HL-60 (cell line): ENCODE data around the gene TLE2.

ENCODE experiments used
- TF ChIP-seq, protein P1 (sequence below): IDR thresholded peaks from one replicate; pipeline ENCODE4 v1.5.1; 2011; ENCODE audit warnings: low read length, control low read depth, inconsistent platforms; ENCODE audit not compliant: insufficient read depth
- TF ChIP-seq, protein P2 (sequence below): IDR thresholded peaks from 2 replicates; pipeline ENCODE4 v1.6.1; 2012; ENCODE audit warnings: low read depth; ENCODE audit not compliant: insufficient replicate concordance

DNA sequence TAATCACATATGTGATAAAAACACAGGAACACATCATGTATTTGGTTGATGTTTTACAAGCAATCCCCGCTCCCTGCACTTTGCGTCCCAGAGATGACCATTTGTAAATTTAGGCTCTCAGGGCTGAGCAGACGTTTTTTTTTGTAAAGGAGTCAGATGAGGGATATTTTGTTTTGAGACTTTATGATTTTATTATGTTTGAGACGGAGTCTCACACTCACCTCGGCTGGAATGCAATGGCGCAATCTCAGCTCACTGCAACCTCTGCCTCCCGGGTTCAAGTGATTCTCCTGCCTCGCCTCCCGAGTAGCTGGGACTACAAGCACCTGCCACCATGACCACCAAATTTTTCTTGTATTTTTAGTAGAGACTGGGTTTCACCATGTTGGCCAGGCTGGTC, 50.3 kb downstream of the TLE2 start:
- TF ChIP-seq, protein P1, sequence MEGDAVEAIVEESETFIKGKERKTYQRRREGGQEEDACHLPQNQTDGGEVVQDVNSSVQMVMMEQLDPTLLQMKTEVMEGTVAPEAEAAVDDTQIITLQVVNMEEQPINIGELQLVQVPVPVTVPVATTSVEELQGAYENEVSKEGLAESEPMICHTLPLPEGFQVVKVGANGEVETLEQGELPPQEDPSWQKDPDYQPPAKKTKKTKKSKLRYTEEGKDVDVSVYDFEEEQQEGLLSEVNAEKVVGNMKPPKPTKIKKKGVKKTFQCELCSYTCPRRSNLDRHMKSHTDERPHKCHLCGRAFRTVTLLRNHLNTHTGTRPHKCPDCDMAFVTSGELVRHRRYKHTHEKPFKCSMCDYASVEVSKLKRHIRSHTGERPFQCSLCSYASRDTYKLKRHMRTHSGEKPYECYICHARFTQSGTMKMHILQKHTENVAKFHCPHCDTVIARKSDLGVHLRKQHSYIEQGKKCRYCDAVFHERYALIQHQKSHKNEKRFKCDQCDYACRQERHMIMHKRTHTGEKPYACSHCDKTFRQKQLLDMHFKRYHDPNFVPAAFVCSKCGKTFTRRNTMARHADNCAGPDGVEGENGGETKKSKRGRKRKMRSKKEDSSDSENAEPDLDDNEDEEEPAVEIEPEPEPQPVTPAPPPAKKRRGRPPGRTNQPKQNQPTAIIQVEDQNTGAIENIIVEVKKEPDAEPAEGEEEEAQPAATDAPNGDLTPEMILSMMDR = no peak
- TF ChIP-seq, protein P2, sequence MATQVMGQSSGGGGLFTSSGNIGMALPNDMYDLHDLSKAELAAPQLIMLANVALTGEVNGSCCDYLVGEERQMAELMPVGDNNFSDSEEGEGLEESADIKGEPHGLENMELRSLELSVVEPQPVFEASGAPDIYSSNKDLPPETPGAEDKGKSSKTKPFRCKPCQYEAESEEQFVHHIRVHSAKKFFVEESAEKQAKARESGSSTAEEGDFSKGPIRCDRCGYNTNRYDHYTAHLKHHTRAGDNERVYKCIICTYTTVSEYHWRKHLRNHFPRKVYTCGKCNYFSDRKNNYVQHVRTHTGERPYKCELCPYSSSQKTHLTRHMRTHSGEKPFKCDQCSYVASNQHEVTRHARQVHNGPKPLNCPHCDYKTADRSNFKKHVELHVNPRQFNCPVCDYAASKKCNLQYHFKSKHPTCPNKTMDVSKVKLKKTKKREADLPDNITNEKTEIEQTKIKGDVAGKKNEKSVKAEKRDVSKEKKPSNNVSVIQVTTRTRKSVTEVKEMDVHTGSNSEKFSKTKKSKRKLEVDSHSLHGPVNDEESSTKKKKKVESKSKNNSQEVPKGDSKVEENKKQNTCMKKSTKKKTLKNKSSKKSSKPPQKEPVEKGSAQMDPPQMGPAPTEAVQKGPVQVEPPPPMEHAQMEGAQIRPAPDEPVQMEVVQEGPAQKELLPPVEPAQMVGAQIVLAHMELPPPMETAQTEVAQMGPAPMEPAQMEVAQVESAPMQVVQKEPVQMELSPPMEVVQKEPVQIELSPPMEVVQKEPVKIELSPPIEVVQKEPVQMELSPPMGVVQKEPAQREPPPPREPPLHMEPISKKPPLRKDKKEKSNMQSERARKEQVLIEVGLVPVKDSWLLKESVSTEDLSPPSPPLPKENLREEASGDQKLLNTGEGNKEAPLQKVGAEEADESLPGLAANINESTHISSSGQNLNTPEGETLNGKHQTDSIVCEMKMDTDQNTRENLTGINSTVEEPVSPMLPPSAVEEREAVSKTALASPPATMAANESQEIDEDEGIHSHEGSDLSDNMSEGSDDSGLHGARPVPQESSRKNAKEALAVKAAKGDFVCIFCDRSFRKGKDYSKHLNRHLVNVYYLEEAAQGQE = no peak
